ENCODE measurements around the gene TPRG1.

- no peak for TF ChIP-seq CTCF (conservative IDR thresholded peaks at IDR 0.05)
- TF ChIP-seq ZFX (IDR thresholded peaks at IDR 0.05): no peak
Observed at GRCh38 chr3:189249987-189250386, 78.2 kb downstream of the TPRG1 start.
